GM18858 (cell line): ENCODE results near the gene NUP50.
A peak's percentile ranks its signal among the peaks of the same experiment; 100 is the strongest.

Experiments used
- ATAC-seq: cut with Tn5 transposase; IDR thresholded peaks from one replicate; pipeline ENCODE4 v1.9.1; 2021; ENCODE audit not compliant: unreplicated experiment

The NUP50 gene

GRCh38 chr22:45163451-45164269 lies at the start of gene NUP50:
Gene NUP50, plus strand, starts transcription at chr22:45163925. Its CDS starts 4,253 bp downstream, at chr22:45168178.
- ATAC-seq: peak; percentile 77

DNA sequence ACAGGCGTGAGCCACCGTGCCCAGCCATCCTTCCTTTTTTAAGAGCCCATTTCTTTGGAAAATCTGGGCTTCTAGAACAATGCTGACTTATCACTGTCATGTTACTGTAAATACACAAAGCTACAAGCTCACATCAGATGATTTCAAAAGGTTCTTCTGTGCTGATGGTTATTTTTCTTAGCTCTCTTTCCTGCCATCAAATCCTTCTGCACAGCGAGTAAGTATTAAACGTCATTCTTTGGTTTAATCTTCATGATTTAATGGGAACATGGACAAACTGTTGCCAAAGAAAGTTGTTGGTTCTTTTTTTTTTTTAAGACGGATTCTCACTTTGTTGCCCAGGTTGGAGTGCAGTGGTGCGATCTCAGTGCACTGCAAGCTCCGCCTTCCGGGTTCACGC lies 43.3 kb upstream of the NUP50 start:
- ATAC-seq: no peak

GRCh38 chr22:45120931-45121330 lies 42.8 kb upstream of the NUP50 start:
- no peak for ATAC-seq

DNA sequence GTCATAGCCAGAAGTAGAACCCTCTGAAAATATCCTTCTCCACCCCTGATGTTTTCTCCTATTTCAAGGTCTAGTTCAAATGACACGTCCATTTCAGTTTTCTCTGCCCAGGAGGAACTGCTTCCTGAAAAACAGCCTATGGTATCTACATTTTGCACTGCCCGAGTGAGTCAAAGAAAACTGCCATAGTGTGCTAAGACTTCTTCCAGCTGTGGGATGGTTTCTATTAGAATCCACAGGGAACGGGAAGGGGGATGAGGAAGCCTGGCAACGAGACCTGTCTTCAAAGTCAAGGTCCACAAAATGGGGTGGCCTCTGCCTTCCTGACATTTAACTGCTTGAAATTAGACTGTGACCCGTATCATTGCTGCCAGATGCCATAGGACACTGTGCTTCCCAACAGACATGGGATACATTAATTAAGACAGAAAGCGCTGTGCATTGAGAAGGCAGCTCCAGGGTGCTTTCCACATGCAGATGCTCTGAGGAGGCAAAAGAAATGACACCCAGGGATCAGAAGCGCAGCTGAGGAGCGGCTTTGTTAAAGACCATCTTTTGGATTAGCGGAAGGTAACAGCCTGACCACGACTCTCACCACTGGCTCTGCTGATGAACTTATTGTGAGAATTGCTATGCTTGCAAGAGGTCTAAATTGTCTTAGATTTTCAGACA lies 39.4 kb upstream of the NUP50 start:
- ATAC-seq: no peak

DNA sequence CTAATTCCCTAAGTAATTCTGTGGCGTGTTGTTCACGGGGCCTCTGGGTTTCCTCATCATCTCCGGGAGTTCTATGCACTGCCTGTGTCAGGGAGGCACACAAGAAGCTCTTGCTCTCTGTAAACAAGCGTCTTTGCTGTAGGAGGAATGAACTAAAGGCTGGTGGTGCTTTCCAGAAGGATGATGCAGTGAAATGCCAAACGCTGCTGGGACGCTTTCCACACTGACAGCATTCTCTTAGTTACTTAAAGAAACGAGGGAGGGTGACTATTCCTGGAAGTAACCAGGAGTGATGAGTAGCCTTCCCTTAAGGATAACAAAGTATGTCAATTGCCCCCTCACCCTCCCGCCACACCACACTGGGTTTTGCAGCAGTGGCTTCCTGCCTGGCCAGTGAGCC lies 38.5 kb upstream of the NUP50 start:
- no peak for ATAC-seq

DNA sequence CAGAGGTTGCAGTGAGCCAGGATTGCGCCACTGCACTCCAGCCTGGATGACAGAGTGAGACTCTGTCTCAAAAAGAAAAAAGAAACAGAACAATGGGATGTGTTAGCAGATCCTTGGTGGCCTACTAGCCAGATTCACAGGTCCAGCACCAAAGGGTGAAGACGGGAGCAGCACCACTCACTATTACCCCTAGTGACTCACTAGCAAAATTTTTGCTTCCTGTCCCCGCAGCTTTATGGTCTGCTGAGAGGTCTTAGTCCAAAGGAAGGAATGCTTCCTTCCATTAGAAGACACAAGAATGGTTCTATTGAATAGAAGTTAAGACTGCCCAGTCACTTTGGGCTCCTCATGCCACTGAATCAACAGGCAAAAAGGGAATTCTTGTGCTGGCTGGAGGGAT lies 35.9 kb upstream of the NUP50 start:
- no peak for ATAC-seq

- ATAC-seq: no peak
Observed at GRCh38 chr22:45129703-45130524, 33.8 kb upstream of the NUP50 start.

GRCh38 chr22:45130891-45131290 lies 32.8 kb upstream of the NUP50 start:
- ATAC-seq: no peak

DNA sequence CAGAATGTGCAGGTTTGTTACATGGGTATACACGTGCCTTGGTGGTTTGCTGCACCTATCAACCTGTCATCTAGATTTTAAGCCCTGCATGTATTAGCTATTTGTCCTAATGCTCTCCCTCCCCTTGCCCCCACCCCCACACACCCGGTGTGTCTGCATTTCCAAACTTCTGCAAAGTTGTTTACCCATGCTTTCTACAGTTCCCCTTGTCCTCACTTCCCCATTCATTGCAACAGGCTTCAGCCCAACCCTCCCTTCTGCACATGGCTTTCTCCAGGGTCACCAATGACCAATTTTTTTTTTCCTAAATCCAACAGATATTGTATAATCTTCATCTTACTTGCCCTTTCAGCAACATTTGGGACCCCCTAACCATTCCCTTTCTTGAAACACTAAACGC lies 32.0 kb upstream of the NUP50 start:
- ATAC-seq: no peak

DNA sequence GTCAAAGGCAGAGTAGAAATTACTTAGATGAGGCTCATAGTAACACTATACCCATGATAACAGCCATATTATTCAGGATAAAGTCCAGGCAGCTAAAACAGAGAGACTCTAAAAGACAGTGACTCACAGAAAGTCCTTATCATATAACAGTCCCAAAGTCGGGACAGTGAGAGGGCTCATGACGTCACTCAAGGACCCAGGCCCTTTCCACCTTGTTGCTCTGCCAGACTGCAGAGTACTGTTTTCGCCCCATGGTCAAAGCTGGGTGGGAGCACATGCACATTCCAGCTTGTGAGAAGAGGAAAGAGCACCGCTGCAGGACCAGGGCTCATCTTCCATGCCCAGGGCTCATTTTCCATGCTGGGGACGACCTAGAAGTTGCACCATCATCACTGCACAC lies 29.4 kb upstream of the NUP50 start:
- ATAC-seq: no peak

GRCh38 chr22:45136594-45136993 lies 27.1 kb upstream of the NUP50 start:
- no peak for ATAC-seq

DNA sequence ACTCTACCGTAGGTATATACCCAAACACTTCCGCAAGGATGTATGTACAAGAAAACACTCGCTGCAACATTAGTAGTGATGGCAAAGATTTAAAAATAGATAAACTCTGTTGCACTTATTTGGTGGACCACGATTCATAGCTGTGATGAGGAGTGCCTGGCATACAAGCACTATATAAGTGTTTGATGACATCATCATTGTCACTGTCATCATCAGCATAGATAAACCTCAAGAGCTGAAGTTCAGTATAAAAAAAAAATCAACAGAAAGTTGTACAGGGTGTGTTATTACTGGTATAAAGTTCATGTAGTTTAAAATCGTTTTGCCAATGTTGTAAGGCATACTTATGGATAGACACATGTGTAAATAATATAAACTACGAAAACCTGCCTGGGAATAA lies 24.0 kb upstream of the NUP50 start:
- ATAC-seq: no peak

DNA sequence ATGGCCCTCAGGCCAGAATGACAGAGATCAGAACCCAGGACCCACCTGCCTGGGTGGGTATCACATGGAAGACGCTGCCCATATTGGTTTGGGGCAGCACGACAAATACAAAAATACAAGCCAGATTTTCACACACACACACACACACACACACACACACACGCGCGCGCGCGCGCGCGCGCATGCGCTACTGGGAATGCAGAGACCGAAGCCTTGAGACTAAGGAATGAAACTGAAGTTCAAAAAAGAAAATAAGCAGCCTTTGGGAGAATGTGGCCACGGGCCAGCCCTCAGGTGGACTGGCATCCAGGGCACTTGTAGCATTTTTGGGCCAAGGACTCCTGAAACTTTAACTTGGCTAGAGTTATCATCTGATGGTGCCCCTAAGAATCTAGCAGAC lies 21.3 kb upstream of the NUP50 start:
- no peak for ATAC-seq

DNA sequence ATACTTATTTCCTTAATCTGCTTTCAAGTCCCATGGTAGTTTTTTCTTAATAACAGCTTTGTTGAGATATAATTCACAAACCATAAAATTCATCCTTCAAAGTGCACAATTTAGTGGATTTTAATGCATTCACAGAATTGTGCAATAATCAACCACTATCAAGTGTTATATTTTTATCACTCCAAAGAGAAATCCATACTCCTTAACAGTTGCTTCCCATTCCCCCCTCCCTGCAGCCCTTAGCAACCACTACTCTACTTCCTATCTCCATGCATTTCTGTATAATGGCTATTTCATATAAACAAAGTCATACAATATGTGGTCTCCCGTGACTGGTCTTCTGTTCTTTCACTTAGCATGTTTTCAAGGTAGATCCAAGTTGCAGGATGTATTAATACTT lies 18.8 kb upstream of the NUP50 start:
- ATAC-seq: no peak

GRCh38 chr22:45149671-45150070 lies 14.1 kb upstream of the NUP50 start:
- no peak for ATAC-seq

DNA sequence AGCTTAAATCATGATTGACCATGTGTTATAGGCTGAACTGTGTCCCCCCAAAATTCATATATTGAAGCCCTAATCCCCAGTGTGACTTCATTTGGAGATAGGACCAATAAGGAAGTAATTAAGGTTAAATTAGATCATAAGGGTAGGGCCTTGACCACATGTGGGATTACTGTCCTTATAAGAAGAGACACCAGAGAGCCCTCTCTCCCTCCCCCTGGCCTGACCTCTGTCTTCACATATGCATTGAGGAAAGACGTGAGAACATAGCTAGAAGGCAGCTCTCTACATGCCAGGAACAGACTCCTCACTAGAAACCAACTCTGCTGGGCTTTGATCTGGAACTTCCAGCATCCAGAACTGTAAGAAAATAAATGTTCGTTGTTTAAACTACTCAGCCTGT lies 13.6 kb upstream of the NUP50 start:
- ATAC-seq: no peak

GRCh38 chr22:45151503-45151902 lies 12.2 kb upstream of the NUP50 start:
- no peak for ATAC-seq

- no peak for ATAC-seq
Observed at GRCh38 chr22:45154383-45154782, 9.3 kb upstream of the NUP50 start.

DNA sequence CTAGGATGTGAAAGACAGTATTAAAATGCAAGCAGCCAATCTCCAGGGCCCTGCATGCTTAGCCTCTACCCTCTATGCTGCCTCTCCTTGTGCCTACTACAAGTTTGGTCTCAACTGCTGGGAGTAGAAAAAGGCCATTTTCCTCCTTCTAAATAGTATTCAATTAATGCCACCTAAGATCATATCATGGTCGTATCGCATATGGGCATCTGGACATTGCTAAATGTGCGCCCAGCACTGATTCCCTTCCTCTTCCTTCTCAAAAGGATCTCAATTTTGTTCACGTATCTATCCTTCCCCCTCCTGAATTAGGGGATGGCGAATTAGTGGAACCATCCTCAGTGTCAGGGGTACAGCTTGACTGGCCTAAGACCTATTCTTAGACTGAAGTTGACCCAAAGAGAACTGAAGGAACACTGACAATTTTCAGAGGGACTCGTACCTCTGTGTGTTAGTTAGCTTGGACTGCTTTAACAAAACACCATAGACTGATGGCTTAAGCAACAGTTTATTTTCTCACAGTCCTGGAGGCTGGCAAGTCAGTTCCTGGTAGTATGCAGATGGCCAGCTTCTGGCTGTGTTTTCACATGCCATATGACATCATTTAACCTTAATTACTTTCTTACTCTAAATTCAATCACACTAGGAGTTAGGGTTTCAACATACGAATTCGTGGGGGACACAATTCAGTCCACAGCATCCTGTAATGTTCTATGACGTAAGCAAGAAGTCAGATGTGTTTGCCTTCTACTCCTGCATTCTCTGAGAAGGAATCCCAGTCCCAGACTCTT lies 8.5 kb upstream of the NUP50 start:
- ATAC-seq: no peak

DNA sequence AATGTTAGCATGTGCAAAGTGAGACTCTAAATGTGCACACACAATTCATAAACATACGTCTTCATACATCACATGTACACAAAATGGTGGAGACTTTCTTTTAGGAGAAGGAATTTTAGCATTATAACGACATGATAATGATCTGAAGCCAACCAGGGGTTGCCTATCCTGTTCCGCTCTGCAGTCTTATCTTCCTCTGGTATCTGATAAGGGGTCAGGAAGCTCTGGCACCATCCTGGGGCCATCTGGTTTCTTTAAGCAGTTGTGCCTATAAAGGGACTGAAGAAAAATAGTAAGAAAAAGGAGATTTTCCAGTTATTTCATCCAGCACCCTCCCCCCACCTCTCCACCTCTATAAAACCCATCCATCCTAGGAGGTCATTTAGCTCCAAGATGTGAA lies 5.8 kb upstream of the NUP50 start:
- no peak for ATAC-seq
